GM21423 (cell line): Measurements from ENCODE around the gene MAST4.

Source experiments
- ATAC-seq: cut with Tn5 transposase; IDR thresholded peaks from one replicate; pipeline ENCODE4 v1.9.1; 2021; ENCODE audit warnings: mild to moderate bottlenecking, moderate library complexity; ENCODE audit not compliant: unreplicated experiment

MAST4 gene

DNA sequence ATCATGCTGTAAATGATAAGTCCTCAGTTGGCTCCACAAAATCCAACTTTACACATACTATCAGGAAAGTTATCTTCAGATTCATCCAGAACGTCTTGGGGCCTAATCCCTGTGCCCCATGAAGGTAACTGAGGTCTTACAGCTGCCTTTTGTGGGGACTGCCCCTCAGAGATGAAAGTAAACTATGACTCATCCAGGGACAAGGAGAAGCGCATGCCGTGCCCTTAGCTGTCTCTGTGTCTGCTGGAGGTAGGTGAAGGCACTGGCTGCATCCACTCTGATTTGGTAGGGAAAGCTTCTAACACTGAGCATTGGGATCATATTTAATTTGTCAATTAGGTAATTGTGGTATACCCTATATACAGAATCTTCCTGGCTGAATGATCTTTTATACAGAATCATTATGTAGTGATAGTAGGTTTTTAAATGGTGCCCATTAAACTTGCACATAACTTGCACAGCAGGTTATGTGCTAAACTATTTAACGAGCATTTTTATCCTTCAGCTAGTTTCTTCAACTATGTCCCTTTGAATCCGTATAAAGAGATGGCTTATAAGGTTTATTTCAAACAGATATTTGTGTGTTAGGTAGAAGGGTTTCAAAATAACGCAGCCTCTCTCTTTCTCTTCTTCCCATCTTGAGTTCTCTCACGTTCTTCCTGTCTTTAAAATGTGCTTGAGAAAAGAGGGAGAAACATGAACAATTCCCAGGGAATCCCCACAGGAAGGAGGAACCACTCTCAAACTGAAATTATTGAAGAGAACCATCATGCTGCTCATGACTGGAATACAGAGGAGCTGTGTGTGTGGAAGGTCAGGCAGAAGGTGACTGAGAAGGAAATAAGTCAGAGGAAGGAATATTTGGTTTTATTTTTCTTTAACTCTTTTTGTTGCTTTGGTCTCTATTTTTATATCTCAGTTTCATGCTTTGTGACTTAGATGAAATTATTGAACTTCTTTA is 349.5 kb downstream of the MAST4 start:
- peak; percentile 85 for ATAC-seq

- no peak for ATAC-seq
Measured at GRCh38 chr5:66947458-66947857, 351.3 kb downstream of the MAST4 start.

DNA sequence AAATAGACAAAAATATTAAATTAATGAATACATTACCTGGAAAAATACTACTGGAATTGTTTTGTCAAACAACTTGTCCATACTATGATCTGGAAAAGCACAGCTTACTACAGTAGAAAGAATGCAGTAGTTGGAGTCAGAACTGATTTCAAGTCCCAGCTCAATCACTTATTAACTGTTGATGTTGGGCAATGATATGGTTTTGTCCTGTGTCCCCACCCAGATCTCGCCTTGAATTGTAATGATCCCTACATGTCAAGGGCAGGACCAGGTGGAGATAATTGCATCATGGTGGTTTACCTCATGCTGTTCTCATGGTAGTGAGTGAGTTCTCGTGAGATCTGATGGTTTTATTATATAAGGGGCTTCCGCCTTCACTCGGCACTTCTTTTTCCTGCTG is 352.9 kb downstream of the MAST4 start:
- ATAC-seq: no peak

DNA sequence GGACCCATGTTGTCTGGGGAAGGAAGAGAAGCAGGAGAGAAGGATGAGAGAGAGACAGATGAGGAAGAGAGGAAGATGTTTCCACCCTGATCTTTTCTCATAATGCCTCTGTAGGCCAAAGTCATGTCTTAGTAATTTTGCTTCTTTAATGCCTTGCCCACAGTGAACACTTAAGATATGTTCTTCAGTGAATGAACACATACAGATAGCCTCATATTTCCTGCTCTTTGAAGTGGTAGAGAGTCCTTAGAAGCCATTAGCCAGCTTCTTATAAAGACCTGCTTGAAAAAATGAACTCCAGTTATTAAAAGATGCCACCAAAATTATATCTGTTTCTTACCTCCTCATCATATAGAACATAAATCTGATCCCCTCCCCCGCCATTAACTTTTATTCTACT is 356.0 kb downstream of the MAST4 start:
- ATAC-seq: no peak

- ATAC-seq: no peak
Measured at GRCh38 chr5:66956439-66956838, 360.2 kb downstream of the MAST4 start.

- ATAC-seq: no peak
Measured at GRCh38 chr5:66958201-66958979, 362.2 kb downstream of the MAST4 start.

DNA sequence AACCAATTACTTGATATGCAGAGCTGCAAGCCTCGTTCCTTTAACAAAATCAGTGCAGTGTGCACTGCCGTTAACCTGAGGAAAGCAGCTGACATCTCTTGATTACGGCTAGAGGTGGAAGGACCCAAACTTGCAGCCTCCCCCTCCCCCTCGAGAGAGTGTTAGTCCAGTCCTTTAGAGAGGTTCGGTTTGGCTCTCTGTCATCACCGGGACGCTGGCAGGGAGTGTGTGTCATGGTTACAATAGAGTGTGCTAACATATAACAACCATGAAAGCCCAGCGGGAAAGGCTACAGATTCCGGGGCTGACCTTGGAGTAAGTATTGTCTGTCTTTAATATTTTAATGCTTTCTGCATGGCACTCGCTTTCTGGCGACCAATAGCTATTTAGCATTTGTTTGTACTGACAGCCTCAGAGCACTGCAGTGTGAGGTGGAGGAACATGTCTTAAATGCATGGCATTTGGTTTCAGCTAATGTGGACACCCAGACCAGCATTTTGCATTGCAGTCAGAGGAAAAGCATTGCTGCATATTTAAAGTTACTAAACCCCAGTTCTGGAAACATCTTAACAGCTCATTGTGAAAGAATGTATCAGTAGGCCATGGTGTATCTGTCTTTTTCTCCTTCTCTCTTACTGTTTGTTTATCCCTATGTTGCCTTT is 362.9 kb downstream of the MAST4 start:
- ATAC-seq: no peak

DNA sequence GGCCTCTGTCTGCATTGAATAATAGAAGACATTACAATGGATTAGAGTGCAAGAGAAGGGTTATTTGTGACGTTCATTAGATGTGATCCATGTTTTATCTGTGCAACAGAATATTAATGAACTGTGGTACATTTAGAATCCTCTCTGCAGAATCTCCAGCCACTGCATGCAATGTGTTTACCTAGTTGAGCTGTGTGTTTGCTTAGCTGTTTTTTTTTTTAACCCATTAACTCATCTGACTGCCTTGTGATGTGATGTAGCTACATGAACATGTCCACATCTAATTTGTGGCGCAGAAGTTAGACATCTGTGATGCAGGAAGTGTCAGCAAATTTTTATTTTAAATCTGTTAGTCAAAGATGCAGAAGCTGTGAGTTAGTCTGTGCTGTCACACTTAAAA is 363.5 kb downstream of the MAST4 start:
- no peak for ATAC-seq

DNA sequence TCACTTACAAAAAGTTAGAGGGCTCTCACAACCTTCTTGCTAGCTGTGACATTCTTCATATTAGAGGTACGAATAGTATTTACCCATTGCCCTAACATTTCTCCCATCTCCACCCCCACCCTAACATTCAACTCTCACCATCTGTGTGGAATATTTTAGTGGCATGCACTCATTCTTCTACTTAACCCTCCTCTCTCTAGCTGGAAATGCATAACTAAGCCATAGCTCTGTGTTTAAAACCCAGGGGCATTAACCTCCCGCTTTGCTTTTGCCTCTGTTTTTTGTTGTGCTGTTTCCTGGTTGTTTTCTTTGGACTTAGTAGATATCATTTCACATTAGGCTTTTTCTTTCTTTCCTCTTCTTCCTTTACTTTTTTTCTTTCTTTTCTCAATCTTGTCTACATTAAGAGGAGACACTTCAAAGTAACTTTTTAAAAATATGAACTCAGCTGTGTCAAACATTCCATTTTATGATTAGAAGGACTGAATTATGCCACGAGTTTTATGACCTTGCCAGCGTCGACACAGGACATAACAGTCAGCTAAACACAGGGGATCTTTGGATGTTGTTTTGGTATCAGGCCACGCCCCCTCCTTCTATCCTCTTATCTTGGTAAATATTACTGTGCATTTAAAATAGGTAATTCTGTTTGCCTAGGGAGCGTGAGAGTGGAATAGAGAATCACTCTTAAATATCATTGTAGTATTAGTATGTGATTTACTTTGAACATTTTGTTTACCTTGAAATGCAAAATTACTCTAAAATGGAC is 364.4 kb downstream of the MAST4 start:
- no peak for ATAC-seq

DNA sequence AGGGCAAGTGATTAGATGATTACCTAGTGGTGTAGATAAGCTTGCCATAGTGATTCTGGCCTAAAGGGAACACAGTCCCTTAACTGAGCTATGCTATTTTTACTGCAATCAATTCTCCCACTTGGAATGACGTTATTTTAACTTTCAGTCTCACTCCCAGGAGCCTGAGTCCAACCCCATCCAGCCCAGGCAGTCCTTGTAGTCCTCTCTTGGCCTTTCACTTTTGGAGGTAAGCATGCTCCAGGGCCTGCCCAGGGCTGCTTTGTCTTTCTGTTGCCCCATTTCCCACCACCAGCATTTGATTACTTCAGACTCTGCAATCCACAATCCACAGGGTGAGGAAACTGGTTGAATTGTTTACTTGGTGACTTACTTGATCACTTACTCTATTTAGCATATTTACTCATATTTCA is 367.4 kb downstream of the MAST4 start:
- no peak for ATAC-seq

DNA sequence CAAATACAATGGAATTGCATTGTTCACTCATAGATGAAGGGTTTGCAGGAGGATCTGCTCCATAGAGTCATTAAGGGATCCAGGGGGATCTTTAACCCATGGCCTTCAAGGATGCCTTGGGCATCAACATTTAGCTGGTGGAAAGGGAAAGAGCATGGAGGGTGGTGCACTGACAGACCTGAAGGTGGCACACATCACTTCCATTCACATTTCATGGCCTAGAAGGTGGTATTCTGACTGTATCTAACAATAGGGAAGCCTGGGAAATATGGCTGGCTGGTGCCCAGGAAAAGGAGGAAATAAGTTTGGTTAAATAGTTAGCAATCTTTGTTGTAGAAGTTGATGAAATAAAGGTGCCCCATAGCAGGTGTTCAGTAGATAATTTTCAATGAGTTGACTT is 370.2 kb downstream of the MAST4 start:
- ATAC-seq: no peak

- no peak for ATAC-seq
Measured at GRCh38 chr5:66967102-66967501, 370.9 kb downstream of the MAST4 start.

GRCh38 chr5:66967826-66968262 is 371.7 kb downstream of the MAST4 start:
- no peak for ATAC-seq

DNA sequence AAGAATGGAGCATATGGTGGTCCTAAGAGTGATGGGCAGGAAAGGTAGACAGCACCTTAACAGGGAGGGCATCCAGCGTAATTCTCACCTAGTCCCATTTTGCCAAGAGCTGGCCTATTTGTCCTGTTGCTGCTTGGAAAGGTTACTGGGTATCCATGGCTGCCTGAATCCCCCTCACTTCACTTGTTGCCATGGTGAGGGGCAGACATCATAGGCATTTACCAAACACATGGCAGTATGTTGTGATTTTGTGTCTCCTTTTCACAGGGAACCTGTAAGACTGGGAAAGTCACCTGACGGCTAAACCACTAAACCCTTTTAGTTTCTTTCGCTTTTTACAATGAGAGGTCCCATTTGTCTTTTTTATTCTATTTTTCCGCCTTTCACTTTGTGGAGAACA is 373.3 kb downstream of the MAST4 start:
- no peak for ATAC-seq

- ATAC-seq: no peak
Measured at GRCh38 chr5:66969963-66970362, 373.8 kb downstream of the MAST4 start.

- ATAC-seq: no peak
Measured at GRCh38 chr5:66972004-66972403, 375.8 kb downstream of the MAST4 start.

- ATAC-seq: no peak
Measured at GRCh38 chr5:66974256-66974655, 378.1 kb downstream of the MAST4 start.

GRCh38 chr5:66976108-66976507 is 379.9 kb downstream of the MAST4 start:
- ATAC-seq: no peak

DNA sequence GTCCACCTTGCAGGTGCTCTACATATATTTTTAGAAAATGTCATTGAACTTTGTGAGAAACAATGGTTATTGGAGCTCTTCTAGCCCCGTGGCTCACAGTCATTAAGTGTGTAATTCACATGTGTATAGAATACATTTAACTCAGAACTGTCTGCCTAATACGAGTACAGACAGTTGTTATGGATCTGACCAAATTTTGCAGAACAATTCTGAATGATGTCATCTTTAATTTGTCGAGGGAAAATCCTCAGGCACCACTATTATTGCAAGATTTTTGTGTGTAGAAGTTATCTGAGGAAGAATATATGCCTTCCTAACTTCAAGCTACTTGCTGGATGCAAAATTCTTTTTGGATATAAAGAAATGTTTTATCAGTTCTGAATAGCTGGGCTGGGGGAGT is 383.5 kb downstream of the MAST4 start:
- no peak for ATAC-seq

DNA sequence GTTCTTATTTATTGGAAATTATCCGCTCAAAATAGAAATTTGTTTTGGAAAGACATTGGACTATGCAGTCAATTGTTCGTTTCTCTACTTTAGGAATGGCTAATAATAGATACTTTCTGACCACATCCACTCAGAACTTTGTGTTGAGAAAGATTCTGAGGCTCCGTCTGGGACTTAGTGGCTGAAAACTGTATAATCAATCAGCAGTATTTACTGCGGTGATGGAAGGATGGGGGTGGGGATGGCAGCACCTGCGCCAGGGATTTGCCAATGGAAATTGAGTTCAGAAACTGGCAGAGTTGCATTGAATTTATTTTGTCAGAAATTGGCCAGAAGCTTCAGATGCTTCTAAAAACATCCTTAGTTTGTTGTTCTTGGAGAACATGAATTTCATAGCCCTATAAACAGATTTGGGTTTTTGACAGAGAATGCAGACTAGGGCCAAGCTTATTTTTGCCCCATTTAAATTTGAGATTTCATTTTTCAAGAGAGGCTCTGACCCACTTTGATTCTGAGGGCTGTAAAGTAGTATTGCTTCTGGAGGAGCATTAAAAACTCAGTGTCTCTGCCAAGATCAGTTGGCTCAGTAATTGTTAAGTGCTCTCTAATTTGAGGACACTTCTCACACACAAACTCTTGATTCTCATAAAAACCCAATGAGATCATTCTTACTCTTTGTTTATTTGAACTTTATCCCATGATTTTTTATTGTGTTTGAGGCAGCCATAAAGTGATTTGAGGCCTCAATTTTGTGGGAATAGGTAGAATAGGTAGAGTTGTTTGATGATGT is 385.3 kb downstream of the MAST4 start:
- no peak for ATAC-seq
